GM12864 (cell line): ENCODE measurements around the gene IRF3.

Experiments used
- DNase-seq: peaks from one replicate; pipeline ENCODE4 v3.0.0-alpha.2; 2011; ENCODE audit warnings: low read depth
- H3K4me3 ChIP-seq: 2 replicates; pipeline ENCODE4 v1.5.1; 2011; ENCODE audit warnings: mild to moderate bottlenecking, low read depth, low read length, control low read depth
- CTCF ChIP-seq: IDR thresholded peaks from 2 replicates; pipeline ENCODE4 v1.5.1; 2011; ENCODE audit warnings: low read depth, mild to moderate bottlenecking, moderate library complexity, low read length, control low read depth, inconsistent platforms; ENCODE audit errors: missing control alignments

Gene IRF3

GRCh38 chr19:49690656-49691242, 25.1 kb upstream of the IRF3 start, which contains the start of gene CPT1C:
CPT1C (plus strand) TSS chr19:49691116; CDS start chr19:49692253, 1,137 bp downstream.
- TF ChIP-seq CTCF: no peak
- DNase-seq: no peak
- no peak within 1 kb of the TSS for H3K4me3 ChIP-seq

DNA sequence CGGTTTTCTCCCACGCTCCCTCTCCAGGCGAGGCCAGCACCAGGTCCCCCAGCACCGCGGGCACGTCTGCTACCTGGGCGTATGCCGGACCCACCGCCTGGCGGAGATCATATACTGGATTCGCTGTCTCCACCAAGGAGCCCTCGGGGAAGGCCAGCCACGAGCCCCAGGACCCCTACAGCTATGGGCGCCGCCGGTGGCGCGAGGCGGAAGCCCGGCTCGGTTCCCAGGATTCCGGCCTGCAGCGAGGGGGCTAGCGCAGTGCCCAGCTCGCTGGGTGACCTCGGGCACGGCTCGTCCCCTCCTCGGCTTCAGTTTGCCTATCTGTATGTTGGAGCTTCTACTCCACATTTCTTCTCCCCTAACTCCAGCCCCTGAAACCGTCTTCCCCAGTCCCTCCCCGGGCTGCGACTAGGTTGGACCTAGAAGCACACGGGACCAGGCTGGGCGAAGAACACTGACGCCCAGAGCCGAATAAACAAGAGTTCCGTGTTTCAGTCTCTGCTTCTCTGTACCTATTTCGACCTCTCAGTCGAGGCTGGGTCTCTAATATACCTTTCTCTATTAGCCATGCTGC, 24.5 kb upstream of the IRF3 start:
- no peak for DNase-seq
- TF ChIP-seq CTCF: no peak
- no peak overlapping the region for H3K4me3 ChIP-seq

DNA sequence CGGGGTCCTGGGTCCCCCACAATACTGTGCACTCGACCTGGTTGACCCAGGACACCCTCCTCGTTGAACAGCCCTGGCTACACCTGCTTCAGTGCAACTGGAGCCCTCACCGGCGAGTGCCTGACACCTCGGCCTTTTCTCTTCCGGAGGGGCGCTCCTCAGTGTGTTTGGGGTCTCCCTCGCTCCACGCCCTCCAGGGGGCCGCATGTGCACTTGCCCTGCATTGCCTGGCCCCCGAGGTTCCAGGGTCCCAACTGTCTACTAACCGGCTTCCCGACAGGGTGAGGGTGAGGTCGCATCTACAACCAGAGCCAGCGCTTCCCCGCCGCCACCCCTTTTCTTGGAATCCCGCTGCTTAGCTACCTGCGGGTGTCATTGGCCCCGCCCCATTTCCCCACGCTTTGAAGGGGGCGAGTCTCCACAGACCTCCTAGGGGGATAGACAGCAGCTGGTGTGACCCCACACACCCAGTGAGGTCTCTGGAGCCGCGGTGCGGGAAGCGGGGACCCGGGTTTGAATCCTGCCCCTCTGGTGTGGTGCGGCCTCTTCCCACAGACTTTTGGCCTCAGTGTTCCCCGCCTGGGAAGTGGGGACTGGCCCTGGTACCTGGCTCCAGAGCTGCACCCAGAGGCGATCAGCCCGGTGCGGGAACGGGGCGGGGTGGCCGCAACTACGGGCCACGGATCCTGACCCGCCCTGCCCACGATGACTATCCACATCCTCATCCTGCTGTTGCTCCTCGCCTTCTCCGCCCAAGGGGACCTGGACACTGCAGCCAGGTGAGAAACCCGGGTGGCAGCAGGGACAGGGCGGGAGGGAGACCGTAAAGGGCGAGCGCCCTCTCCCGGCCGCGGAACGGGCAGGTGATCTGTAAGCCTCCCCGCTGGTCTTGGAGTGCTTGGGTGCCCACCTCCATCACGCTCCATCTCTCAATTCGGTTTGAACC, 23.7 kb upstream of the IRF3 start, which contains the start of gene ADM5:
Gene ADM5, plus strand, starts transcription at position 462 of the 946 bp plus-strand sequence. Its CDS starts 244 bp downstream, at position 706.
- no peak within 1 kb of the TSS for H3K4me3 ChIP-seq
- no peak for DNase-seq
- TF ChIP-seq CTCF: no peak

DNA sequence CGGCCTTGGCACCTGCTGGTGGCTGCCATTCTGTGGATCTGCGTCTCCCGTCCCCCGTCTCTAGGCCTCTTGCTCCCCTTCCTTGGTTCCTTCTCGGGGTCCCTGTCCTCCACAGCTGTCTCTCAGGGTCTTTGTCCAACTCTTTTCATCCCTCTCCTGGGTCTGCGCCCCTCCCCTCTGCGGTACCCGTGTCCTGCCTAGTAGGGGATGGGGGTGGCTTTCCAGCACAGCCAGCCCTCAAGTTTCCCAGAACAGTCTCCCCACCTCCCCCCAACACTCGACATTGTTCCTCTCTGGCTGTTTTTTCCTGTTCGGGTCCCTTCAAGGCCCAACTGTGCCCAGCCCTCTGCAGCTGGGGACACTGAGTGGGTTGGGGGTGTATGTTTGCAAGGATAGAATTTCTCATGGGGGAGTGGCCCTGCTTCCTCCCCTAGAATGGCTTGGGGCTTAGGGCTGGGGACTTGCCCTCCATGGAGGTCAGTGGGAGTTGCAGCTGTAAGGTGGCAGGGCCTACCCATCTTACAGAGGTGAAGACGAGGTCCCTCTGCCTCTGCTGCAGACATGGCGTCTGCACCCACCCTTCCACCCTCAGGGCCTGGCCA, 23.0 kb upstream of the IRF3 start:
- no peak for DNase-seq
- TF ChIP-seq CTCF: no peak
- no peak overlapping the region for H3K4me3 ChIP-seq

- H3K4me3 ChIP-seq: no peak overlapping the region
- TF ChIP-seq CTCF: no peak
- no peak for DNase-seq
These were observed 22.1 kb upstream of the IRF3 start for GRCh38 chr19:49687566-49688316.

GRCh38 chr19:49687150-49687549, 21.5 kb upstream of the IRF3 start:
- DNase-seq: no peak
- TF ChIP-seq CTCF: no peak
- no peak overlapping the region for H3K4me3 ChIP-seq
